Measurements from ENCODE around the gene EVX2.

DNA sequence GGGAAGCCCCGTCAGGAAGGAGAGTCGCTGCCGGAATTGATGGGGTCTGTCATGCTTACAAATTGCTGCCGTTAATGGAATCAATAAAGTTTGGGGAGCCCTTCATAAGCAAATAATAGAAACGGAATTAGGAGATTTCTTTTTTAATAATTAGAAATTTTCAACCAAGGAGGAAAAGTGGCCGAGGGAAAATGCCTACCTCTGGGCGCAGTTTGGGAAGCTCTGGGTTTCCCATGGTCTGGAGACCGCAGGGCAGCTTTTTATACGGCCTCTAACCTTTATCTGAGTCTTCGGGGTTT, 1.3 kb downstream of the EVX2 start:
- TF ChIP-seq CTCF (IDR thresholded peaks at IDR 0.05) (no peak), POLR2A (IDR thresholded peaks at IDR 0.05) (no peak), POLR2AphosphoS5 (IDR thresholded peaks at IDR 0.05) (no peak), EP300 (IDR thresholded peaks at IDR 0.05) (no peak)

All from suprapubic skin (tissue), 4 donors.